IPS-15b (cell line): Measurements from ENCODE around the gene GPR12.
A peak's percentile ranks its signal among the peaks of the same experiment; 100 is the strongest.

Experiments
- H3K27me3 ChIP-seq: one replicate; pipeline ENCODE4 v1.6.1; 2013; ENCODE audit warnings: low read length; ENCODE audit not compliant: control insufficient read depth, insufficient read depth
- H3K36me3 ChIP-seq: one replicate; pipeline ENCODE4 v1.6.1; 2013; ENCODE audit warnings: low read length; ENCODE audit not compliant: control insufficient read depth, insufficient read depth
- H3K4me1 ChIP-seq: one replicate; pipeline ENCODE4 v1.6.1; 2013; ENCODE audit warnings: mild to moderate bottlenecking, low read length; ENCODE audit not compliant: control insufficient read depth, insufficient read depth
- H3K4me3 ChIP-seq: one replicate; pipeline ENCODE4 v1.5.1; 2013; ENCODE audit warnings: low read depth, low read length
- H3K9ac ChIP-seq: one replicate; pipeline ENCODE4 v1.6.1; 2013; ENCODE audit warnings: low read depth, mild to moderate bottlenecking, low read length
- H3K9me3 ChIP-seq: one replicate; pipeline ENCODE4 v1.6.1; 2013; ENCODE audit warnings: mild to moderate bottlenecking, low read length; ENCODE audit not compliant: control insufficient read depth, insufficient read depth

The GPR12 gene

DNA sequence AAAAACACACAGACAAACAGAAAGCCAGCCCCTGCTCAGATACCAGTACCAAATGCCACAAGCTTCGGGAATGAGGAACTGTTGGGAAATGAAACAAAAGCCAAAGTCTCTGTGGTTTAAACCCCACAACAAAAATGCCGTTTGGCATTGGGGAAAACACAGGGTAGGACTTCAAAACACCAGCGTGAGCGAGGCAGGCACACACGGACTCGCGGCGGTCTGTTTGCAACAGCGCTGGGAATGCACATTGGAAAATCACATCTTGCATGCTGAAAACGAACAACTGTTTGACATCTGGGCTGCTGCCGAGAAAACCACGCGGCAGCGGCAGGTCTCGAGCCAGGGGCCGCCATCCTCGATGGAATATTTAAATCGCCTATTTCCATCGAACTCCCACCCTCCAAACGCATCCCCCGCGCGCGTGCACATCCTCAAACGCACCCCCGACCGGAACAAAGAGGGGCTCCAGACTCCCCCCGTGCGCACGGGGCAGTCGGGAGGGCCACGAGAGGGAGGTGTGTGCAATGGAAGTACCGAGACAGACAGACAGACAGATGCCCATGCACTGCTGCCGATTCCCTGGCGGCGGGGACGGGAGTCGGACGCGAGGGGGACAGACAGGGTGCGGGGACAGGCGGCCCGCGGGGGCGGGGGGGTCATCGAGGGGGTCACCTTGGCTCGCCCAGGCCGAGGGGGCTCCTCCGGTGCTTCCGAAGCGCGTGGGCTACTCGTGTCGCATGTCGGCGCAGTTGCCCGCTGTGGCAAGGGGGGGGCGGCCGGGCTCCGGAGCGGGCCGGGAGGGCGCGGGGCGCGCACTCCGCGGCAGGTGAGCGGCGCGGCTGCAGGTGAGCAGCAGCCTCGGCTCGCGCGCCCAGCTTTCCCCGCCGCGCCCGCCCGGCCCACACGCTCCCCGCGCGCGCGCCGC lies at the start of gene GPR12:
Gene GPR12 (minus strand): TSS at position 880 of the 925 bp plus-strand sequence. CDS start 959 bp downstream, outside the sequence.
- H3K4me3 ChIP-seq, result peak within 1 kb of the TSS; percentile 65
- H3K9me3 ChIP-seq, result no peaks in the 10 kb centered on the region
- H3K27me3 ChIP-seq, result peaks cover 64% of the 10 kb centered on the region
- H3K4me1 ChIP-seq, result no peaks in the 10 kb centered on the region
- peak within 1 kb of the TSS; percentile 8 for H3K9ac ChIP-seq
- no peaks in the 10 kb centered on the region for H3K36me3 ChIP-seq

- H3K36me3 ChIP-seq, result no peaks in the 10 kb centered on the region
- H3K4me3 ChIP-seq, result no peak overlapping the region
- H3K4me1 ChIP-seq, result no peaks in the 10 kb centered on the region
Observed at GRCh38 chr13:26810095-26810494, 49.5 kb upstream of the GPR12 start.

DNA sequence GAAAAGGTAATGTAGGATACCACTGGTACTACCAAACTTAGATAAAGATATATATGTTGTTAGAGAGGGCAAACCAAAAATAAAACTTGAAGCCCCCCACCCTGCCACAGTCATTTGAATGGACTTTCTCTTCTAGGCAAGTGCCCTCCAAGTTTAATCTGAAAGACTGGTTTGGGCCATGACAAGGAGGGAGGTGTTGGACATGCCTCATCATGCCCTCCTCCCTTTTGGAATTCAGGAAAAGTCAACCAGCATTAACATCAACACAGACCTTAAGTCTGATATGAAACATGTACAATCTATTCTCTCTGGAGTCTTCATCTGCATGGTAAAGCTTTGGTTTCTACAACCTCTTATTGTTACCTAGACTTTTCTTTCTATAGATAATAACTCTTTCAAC lies 46.3 kb upstream of the GPR12 start:
- Histone ChIP-seq H3K9ac (no peak overlapping the region), H3K36me3 (no peaks in the 10 kb centered on the region), H3K4me1 (no peaks in the 10 kb centered on the region), H3K9me3 (no peaks in the 10 kb centered on the region), H3K27me3 (no peaks in the 10 kb centered on the region), H3K4me3 (no peak overlapping the region)

More at GRCh38 chr13:26810095-26810494, 49.5 kb upstream of the GPR12 start:
- Histone ChIP-seq H3K27me3 (no peaks in the 10 kb centered on the region), H3K9ac (no peak overlapping the region), H3K9me3 (no peaks in the 10 kb centered on the region)

GRCh38 chr13:26787961-26788360 lies 27.4 kb upstream of the GPR12 start:
- Histone ChIP-seq H3K4me3 (no peak overlapping the region), H3K4me1 (peaks cover 8% of the 10 kb centered on the region), H3K9me3 (no peaks in the 10 kb centered on the region), H3K36me3 (no peaks in the 10 kb centered on the region), H3K27me3 (peaks cover 4% of the 10 kb centered on the region), H3K9ac (no peak overlapping the region)

- Histone ChIP-seq H3K4me1 (peaks cover 8% of the 10 kb centered on the region), H3K9ac (no peak overlapping the region), H3K4me3 (no peak overlapping the region), H3K27me3 (peaks cover 4% of the 10 kb centered on the region), H3K36me3 (no peaks in the 10 kb centered on the region), H3K9me3 (no peaks in the 10 kb centered on the region)
Observed at GRCh38 chr13:26786651-26787295, 26.2 kb upstream of the GPR12 start.

GRCh38 chr13:26785838-26786630 lies 25.4 kb upstream of the GPR12 start:
- H3K4me3 ChIP-seq, result peak overlapping the region; percentile 80
- H3K9me3 ChIP-seq, result no peaks in the 10 kb centered on the region
- H3K4me1 ChIP-seq, result peaks cover 8% of the 10 kb centered on the region
- H3K27me3 ChIP-seq, result peaks cover 4% of the 10 kb centered on the region
- no peaks in the 10 kb centered on the region for H3K36me3 ChIP-seq
- no peak overlapping the region for H3K9ac ChIP-seq

GRCh38 chr13:26784704-26785639 lies 24.4 kb upstream of the GPR12 start:
- Histone ChIP-seq H3K4me3 (peak overlapping the region; percentile 80), H3K4me1 (peaks cover 8% of the 10 kb centered on the region), H3K36me3 (no peaks in the 10 kb centered on the region), H3K27me3 (peaks cover 4% of the 10 kb centered on the region), H3K9ac (no peak overlapping the region), H3K9me3 (no peaks in the 10 kb centered on the region)

- Histone ChIP-seq H3K9me3 (no peaks in the 10 kb centered on the region), H3K4me1 (peaks cover 8% of the 10 kb centered on the region), H3K9ac (no peak overlapping the region), H3K27me3 (peaks cover 4% of the 10 kb centered on the region), H3K36me3 (no peaks in the 10 kb centered on the region), H3K4me3 (no peak overlapping the region)
Observed at GRCh38 chr13:26780411-26780810, 19.8 kb upstream of the GPR12 start.

DNA sequence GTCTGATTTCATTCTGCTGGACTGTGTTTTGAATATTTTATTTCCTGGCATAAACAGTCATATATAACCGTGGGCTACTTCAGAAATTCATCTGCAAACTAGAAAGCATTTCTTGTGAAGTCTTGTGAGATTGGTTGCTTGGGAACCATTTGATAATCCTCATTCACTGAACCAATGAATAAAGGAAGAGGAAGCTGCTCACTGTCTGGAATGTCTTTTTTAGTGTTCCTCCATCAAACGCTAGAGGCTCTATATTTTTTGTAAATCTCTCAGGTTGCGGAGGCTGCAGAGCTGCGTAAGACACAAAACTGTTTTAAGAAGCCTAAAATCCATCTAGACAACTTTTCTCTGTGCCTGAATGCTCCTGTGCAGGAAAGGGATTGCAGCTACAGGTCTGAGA lies 18.7 kb upstream of the GPR12 start:
- no peak overlapping the region for H3K4me3 ChIP-seq

DNA sequence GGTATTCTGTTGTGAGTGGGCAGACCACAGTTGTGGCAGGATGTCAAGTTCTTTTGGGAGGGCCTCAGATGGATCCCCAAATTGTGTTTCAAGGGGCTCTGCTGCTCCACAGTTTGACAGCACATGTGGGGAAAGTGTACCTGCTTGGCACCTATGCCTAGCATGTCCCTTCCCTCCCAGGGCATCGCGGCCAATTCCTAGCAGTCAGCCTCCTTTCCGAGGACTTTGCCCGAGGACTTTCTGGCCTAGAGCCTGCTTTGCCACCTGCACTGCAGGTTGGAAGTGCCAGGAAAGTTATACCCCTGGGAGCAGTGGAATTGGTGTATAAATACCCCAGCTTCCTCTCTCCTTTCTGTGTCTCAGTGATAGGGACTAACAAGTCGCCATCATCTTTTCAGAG lies 11.9 kb upstream of the GPR12 start:
- Histone ChIP-seq H3K9ac (no peak overlapping the region), H3K4me1 (no peaks in the 10 kb centered on the region), H3K9me3 (no peaks in the 10 kb centered on the region), H3K36me3 (no peaks in the 10 kb centered on the region), H3K27me3 (no peaks in the 10 kb centered on the region), H3K4me3 (no peak overlapping the region)

More for the DNA sequence above, 18.7 kb upstream of the GPR12 start:
- no peak overlapping the region for H3K9ac ChIP-seq
- no peaks in the 10 kb centered on the region for H3K4me1 ChIP-seq
- no peaks in the 10 kb centered on the region for H3K9me3 ChIP-seq
- no peaks in the 10 kb centered on the region for H3K27me3 ChIP-seq
- H3K36me3 ChIP-seq, result no peaks in the 10 kb centered on the region

DNA sequence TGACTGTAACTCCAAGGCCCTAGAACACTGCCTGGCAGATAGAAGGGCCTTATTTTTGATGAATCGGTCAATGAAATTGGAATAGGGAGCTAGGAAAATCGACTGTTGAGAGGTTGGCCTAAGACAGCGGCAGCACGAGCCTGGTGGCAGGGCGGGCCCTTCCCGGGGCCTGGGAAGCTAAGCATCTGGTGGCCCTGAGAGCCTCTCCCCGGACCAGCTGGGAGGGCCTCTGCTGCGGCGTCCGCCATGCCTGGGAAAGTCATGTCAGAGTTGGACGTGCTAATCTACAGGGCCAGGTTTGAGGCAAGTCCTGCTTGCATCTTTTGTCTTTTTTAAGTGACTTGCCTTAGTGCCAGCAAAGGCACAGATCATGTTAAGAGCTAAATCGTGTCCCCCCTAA lies 11.2 kb upstream of the GPR12 start:
- Histone ChIP-seq H3K27me3 (no peaks in the 10 kb centered on the region), H3K4me1 (no peaks in the 10 kb centered on the region), H3K9ac (no peak overlapping the region), H3K36me3 (no peaks in the 10 kb centered on the region), H3K9me3 (no peaks in the 10 kb centered on the region), H3K4me3 (no peak overlapping the region)
